Sigmoid colon (tissue), 7 donors: Measurements from ENCODE around the gene C1R. TPM values are rescaled to one million over a fixed set of nuclear protein-coding genes. Genes with fewer than 3 reads are reported as not detected.

ENCODE experiments used
- DNase-seq: peaks from one replicate; pipeline ENCODE4 v3.0.0-alpha.2; 2019
- H3K27ac ChIP-seq, 4 donors: fragments of 200-600 bp; sonication (generic); one replicate each; pipeline ENCODE4 v1.5.1; 2016 to 2019; ENCODE audit warnings: mild to moderate bottlenecking in 1 of 4
- H3K27me3 ChIP-seq, 3 donors: fragments of 200-600 bp; sonication (generic); one replicate each; pipeline ENCODE4 v1.5.1; 2019; ENCODE audit warnings: mild to moderate bottlenecking in 1 of 3
- H3K36me3 ChIP-seq, 4 donors: fragments of 200-600 bp; sonication (generic); one replicate each; pipeline ENCODE4 v1.5.1; 2016 to 2019
- H3K4me1 ChIP-seq, 4 donors: fragments of 200-600 bp; sonication (generic); one replicate each; pipeline ENCODE4 v1.5.1; 2017 to 2019
- H3K4me3 ChIP-seq, 4 donors: fragments of 200-600 bp; sonication (generic); one replicate each; pipeline ENCODE4 v1.5.1; 2017 to 2019; ENCODE audit warnings: mild to moderate bottlenecking in 2 of 4, moderate library complexity in 1 of 4
- H3K9me3 ChIP-seq, 4 donors: fragments of 200-600 bp in 3 of 4; sonication (generic) in 3 of 4; one replicate each; pipeline versions ENCODE4 v1.5.1 to v1.6.1; 2013 to 2019
- EP300 ChIP-seq, 4 donors: sonication (generic); formaldehyde crosslinking; IDR thresholded peaks; one replicate each; pipeline ENCODE4 v1.6.1; 2017; ENCODE audit warnings: antibody characterized with exemption in 4 of 4
- POLR2A ChIP-seq, 2 donors: fragments of 450-650 bp; IDR thresholded peaks; one replicate each; pipeline ENCODE4 v1.6.1; 2016; ENCODE audit warnings: antibody characterized with exemption in 2 of 2, mild to moderate bottlenecking in 2 of 2, moderate library complexity in 2 of 2
- POLR2AphosphoS5 ChIP-seq, 4 donors: sonication (generic); formaldehyde crosslinking; IDR thresholded peaks; one replicate each; pipeline ENCODE4 v1.6.1; 2017; ENCODE audit warnings: antibody characterized with exemption in 4 of 4
- WGBS, 2 donors: extraction: QIAGEN DNeasy Blood & Tissue Kit; methylation state at CpG; one replicate each; pipeline ENCODE4 v1.1.7; 2013; 5-methylcytosine and 5-hydroxymethylcytosine counted together
- intact Hi-C: fragments of 100-400 bp; cut with DNase I; formaldehyde crosslinking; loops from one replicate; pipeline ENCODE4 v1.15.1; 2023
- polyA plus RNA-seq, 3 donors: library from polyadenylated mRNA; stranded (reverse); fragments of 200-250 nt; gene quantifications; one replicate each; pipeline ENCODE4 v1.2.3, GENCODE V29; 2013
- total RNA-seq, 4 donors: library from RNA; depleted of rRNA; stranded (reverse); fragments of >200 nt; gene quantifications; one replicate each; pipeline ENCODE4 v1.1.0, GENCODE V29; 2016
- TF ChIP-seq, protein P1 (sequence below), 4 experiments: fragments of 450-650 bp in 3 of 4; fragments of 200-600 bp in 1 of 4; IDR thresholded peaks; one replicate each; pipeline ENCODE4 v1.5.1; 2016 to 2019; ENCODE audit warnings: antibody characterized with exemption in 4 of 4, mild to moderate bottlenecking in 3 of 4, moderate library complexity in 2 of 4
- donor health status: healthy with polysubstance abuse.
- donor health status: Bipolar disorder and iron deficiency.
- donor health status: healthy.

C1R gene
- total and polyA plus RNA-seq, 7 donors: 23.8 to 493 (median 328) TPM

DNA sequence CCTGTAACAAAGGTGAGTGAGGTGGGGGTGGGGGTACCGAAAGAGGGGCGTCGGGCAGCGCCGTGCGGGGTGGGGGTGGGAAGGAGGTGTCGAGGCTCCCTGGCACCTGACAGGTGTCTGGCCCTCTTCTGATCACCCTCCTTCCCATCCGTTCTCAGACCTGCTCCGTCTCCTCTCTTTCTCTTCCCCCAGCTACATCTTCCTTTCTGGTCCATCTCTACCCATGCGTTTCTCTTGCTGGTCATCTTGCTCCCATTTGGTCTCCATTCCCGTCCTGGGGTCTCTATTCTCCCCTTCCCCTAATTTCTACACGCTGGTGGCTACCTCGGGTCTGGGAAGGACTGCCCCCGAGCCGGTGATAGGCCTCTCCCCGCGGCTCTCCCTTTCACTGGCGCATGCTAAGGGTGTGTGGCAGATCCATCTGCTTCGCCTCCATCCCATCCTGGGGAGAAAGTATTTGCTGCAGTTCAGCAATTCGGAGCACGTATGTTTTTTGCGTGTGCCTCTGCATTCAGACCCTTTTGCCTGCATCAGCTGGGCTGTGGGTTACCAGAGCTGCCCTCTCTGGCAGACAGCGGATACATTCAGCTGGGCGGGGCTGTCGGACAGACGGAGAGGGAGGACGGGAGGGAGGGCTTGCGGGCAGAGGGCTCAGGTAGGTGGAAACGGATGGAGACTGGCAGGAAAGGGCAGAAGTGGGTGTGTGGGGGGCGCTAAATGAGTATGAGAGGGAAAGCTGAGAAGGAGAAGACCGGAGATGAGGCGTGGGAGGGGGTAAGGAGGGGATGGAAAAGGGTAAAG lies 38.7 kb upstream of the C1R start:
- H3K27ac ChIP-seq: peak overlapping the region; percentile 59 to 79 (median 72)
- H3K4me3 ChIP-seq: peak overlapping the region; percentile 39 to 67 (median 58)
- no peak for DNase-seq
- no peaks in the 10 kb centered on the region for H3K27me3 ChIP-seq
- 2% methylated on average over 32 of the region's 32 CpGs for WGBS, 2 donors
- H3K4me1 ChIP-seq: peaks cover 0 to 21% (median 18%) of the 10 kb centered on the region in 4 donors
- no peaks in the 10 kb centered on the region for H3K9me3 ChIP-seq
- TF ChIP-seq EP300 (IDR thresholded peaks at IDR 0.05): no peak
- no peak for TF ChIP-seq POLR2A (IDR thresholded peaks at IDR 0.05)
- TF ChIP-seq POLR2AphosphoS5 (IDR thresholded peaks at IDR 0.05): no peak
- TF ChIP-seq, protein P1, sequence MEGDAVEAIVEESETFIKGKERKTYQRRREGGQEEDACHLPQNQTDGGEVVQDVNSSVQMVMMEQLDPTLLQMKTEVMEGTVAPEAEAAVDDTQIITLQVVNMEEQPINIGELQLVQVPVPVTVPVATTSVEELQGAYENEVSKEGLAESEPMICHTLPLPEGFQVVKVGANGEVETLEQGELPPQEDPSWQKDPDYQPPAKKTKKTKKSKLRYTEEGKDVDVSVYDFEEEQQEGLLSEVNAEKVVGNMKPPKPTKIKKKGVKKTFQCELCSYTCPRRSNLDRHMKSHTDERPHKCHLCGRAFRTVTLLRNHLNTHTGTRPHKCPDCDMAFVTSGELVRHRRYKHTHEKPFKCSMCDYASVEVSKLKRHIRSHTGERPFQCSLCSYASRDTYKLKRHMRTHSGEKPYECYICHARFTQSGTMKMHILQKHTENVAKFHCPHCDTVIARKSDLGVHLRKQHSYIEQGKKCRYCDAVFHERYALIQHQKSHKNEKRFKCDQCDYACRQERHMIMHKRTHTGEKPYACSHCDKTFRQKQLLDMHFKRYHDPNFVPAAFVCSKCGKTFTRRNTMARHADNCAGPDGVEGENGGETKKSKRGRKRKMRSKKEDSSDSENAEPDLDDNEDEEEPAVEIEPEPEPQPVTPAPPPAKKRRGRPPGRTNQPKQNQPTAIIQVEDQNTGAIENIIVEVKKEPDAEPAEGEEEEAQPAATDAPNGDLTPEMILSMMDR (IDR thresholded peaks at IDR 0.05): no peak
- intact Hi-C loops: loop anchor here (5.0 kb wide), 1 partner anchor 56 kb away; the partner anchor contains the start of gene PEX5
- peaks cover 0 to 4% (median 0%) of the 10 kb centered on the region in 4 donors for H3K36me3 ChIP-seq

DNA sequence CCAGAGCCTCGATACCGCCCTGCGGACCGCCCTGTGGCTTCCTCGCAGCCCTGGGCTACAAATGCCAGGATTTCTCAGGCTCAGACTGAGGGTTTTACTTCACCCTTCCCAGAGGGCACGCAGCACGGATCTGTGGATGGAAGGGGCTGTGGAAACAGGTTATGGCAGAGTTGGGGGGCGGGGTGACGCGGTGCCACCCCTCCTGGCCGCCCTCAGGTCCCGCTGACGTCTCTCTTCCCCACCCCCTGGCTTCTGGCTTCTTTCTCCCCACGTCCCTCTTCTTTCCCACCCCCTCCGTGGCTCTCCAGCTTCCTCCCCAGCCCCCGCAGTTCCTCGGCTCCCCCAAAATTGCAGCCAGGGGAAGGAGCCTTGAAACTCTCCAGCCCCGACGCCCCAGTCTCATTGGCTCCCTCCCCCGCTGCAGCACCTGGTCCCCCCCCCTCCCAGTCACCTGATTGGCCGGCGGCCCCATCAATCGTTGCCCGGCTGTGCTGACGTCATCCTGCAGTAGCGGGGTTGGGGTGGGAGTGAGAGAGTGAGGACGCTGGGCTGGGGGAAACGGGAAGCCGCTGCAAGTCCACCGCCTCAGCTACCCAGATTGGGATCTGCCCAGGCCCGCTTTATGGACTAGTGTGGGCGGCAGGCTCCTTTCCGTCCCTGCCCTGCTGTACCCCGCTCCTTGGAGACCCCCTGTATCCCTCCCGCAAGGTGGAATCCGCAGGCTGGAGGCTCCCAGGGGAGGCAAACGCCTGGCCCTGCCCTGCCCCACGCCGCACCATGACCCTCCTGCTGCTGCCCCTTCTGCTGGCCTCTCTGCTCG lies 37.8 kb upstream of the C1R start, which contains the start of gene CLSTN3:
Gene CLSTN3, plus strand, starts transcription at position 500 of the 820 bp plus-strand sequence. Its CDS starts 278 bp downstream, at position 778.
- 0 to 1% methylated on average over 40 of the region's 40 CpGs for WGBS, 2 donors
- intact Hi-C loops: loop anchor here (5.0 kb wide), 1 partner anchor 57 kb away; the partner anchor contains the start of gene PEX5
- peak; percentile 91 for DNase-seq
- peak within 1 kb of the TSS; percentile 59 to 79 (median 72) for H3K27ac ChIP-seq
- H3K9me3 ChIP-seq: no peaks in the 10 kb centered on the region
- H3K4me1 ChIP-seq: peaks cover 0 to 21% (median 18%) of the 10 kb centered on the region in 4 donors
- H3K4me3 ChIP-seq: peak within 1 kb of the TSS; percentile 39 to 67 (median 58)
- no peak for TF ChIP-seq POLR2A (IDR thresholded peaks at IDR 0.05)
- TF ChIP-seq EP300 (IDR thresholded peaks at IDR 0.05): no peak
- TF ChIP-seq, protein P1 (IDR thresholded peaks at IDR 0.05): no peak
- TF ChIP-seq POLR2AphosphoS5 (IDR thresholded peaks at IDR 0.05): peak; percentile 4 to 82 (median 52)
- no peaks in the 10 kb centered on the region for H3K27me3 ChIP-seq
- no peaks in the 10 kb centered on the region for H3K36me3 ChIP-seq

DNA sequence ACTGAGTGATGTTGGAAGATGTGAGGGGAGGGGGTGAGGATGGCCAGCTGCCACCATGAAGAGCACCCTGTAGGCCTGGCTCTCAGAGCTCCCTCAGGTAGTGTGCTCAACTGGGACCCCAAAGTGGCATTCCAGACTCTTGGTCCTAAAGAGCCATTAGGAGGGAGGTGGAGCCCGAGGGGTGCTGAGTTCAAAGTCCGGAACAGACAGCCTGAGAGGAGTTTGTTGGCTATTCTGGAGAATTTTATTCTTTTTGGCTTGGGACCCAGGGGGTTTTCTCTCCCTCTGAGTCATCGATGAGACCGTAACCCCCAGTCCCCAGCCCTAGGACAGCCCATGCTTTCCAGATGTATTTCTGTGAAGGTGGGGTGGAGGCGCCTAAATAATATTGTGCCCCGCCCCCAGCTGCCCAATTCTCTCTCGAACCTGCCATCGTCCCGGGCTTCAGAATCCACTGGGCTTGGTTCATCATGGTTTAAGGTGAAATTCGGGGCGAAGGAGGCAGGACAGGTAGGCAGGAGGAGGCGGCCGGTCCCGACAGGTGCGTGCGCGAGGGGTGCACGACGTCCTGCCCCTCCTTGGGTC lies 37.1 kb upstream of the C1R start:
- Histone ChIP-seq H3K9me3 (no peaks in the 10 kb centered on the region), H3K36me3 (no peaks in the 10 kb centered on the region), H3K4me1 (peaks cover 0 to 21% (median 18%) of the 10 kb centered on the region in 4 donors), H3K27ac (peak overlapping the region; percentile 59 to 79 (median 72)), H3K27me3 (no peaks in the 10 kb centered on the region), H3K4me3 (peak overlapping the region; percentile 39 to 67 (median 58))
- DNase-seq: no peak
- WGBS, 2 donors: 2 to 8% methylated on average over 19 of the region's 19 CpGs
- intact Hi-C loops: no loop called here
- TF ChIP-seq POLR2A (IDR thresholded peaks at IDR 0.05) (no peak), POLR2AphosphoS5 (IDR thresholded peaks at IDR 0.05) (no peak), EP300 (IDR thresholded peaks at IDR 0.05) (no peak)
- TF ChIP-seq, protein P1 (IDR thresholded peaks at IDR 0.05): no peak

DNA sequence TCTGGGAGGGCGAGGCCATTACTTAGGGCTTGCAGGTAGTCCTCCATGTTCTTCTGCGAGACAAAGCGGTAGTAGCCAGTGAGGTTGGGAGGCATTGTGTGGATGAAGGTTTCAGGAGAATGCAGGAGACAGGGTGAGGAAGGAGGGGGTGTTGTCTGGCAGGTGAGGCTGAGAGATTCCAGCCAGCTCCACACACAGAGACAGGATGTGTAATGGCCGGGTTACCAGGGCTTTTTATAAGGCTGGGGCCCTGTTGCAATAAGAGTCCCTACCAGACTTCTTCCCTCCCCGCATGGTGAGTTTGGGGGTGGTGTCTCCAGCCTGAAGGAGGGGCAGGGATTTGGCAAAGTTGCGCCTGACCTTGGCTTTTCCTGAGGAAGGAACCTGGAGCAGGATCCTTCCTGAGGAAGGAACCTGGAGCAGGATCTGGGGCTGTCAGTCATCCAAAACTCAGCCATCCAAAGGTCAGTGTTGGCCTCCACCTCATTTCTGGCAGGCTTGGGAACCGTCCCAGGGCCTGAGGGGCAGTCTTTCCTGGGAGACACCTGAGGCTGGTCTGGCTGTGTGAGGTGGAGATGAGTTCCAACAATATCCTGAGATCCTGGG lies 36.5 kb upstream of the C1R start, which contains the start of gene RBP5:
Gene RBP5, minus strand, starts transcription at position 209 of the 606 bp plus-strand sequence. Its CDS starts 114 bp downstream, at position 95.
- TF ChIP-seq, protein P1 (IDR thresholded peaks at IDR 0.05): no peak
- peak in 1 of 4 donors; percentile 10 for TF ChIP-seq POLR2AphosphoS5 (IDR thresholded peaks at IDR 0.05)
- 67% methylated on average over 7 of the region's 7 CpGs for whole genome bisulfite sequencing, 2 donors
- Histone ChIP-seq H3K9me3 (no peaks in the 10 kb centered on the region), H3K27me3 (no peaks in the 10 kb centered on the region), H3K27ac (peak within 1 kb of the TSS; percentile 59 to 79 (median 72)), H3K4me3 (peak within 1 kb of the TSS; percentile 39 to 67 (median 58)), H3K36me3 (no peaks in the 10 kb centered on the region), H3K4me1 (peaks cover 0 to 21% (median 18%) of the 10 kb centered on the region in 4 donors)
- intact Hi-C loops: no loop called here
- DNase-seq: no peak
